ACHN (cell line): ENCODE results near the gene IL15RA.

Experiments used
- DNase-seq: peaks from one replicate; pipeline ENCODE4 v3.0.0-alpha.2; 2015
- in situ Hi-C: cut with HindIII; loops from 2 replicates; pipeline ENCODE4 v1.10.0; 2017; ENCODE audit warnings: low sequenced_read_pairs, low pct_ligation_motif_present, low pct_unique_long_range_greater_than_20kb

IL15RA gene, protein sequence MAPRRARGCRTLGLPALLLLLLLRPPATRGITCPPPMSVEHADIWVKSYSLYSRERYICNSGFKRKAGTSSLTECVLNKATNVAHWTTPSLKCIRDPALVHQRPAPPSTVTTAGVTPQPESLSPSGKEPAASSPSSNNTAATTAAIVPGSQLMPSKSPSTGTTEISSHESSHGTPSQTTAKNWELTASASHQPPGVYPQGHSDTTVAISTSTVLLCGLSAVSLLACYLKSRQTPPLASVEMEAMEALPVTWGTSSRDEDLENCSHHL

DNA sequence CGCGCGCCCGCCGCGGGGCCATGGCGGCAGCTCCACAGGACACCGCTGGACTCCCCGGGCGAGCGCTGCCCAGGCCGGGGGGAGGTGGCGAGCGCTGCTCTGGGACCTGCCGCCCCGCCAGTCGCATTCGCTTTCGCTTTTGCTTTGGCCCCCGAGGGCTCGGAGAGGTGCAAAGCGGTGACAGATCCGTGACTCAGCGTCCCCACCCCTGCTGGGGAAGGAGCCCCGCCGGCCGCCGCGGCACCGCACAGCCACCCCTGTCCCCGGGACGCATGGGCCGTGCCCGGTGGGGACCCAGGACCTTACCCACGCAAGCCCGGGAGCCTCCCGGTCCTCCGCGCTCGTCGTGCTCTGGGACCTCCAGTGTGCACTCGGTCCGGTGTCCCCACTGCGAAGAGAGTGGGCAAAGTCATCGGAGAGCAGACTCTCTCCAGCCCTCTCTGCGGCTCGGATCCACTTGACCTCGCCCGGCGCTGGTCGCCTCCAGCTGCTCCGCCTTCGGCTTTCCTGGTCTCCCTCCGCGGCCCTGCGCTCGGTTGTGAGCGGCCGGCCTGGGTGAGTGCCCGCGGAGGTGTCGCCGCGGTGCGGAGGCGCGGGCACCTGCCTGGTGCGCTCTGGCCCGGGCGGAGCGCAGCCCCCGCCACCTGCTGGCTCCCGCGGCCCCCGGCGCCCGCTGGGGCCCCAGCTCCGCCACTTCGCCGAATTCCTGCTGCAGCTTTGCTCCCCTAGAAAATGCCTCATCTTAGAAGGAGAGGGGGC, at the start of gene IL15RA:
IL15RA (minus strand) TSS at position 73 of the 759 bp plus-strand sequence; CDS start at position 22, 51 bp downstream.
- DNase-seq: peak; percentile 81
- in situ Hi-C loops: no loop called here

DNA sequence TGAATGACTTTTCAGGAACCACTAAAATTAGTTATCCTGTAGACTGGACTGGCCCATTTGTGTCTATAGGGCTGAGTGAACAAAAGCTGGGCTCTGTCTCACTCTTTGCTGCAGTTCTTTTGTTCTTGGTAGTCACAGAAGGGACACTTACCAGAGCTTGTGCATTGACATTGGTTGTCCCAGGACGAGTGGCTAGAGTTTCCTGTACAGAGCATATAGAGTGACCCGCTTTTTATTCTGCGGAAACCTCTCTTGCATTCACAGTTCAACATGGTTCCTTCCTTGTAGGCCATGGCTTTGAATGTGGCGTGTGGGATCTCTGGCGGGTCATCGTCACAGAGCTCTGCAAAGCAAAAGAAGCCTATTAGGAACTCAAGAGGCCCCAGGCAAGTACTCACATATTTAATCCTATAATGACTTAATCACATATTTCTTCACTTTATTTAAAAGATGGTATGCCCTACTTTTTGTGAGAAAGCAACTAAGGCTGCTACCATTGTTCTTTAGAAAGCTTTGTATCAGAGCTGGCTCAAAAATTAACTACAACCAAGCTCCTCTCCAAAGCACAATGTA, 48.4 kb upstream of the IL15RA start:
- no peak for DNase-seq
- in situ Hi-C loops: no loop called here

DNA sequence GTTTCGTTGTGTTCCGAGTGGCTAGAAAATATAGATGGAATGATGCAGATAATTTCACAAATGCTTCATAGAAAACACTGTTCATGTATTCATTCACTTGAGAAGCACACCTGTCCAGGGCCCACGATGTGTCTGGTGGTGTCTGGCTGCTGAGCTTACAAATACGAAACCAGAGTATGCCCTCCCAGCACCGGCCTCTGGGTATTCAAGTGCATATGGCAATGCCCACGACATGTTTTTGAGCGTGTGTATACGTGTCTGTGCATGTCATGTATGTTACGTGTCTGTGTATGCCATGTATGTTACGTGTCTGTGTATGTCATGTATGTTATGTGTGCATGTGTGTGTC, 47.0 kb upstream of the IL15RA start:
- no peak for DNase-seq
- in situ Hi-C loops: no loop called here

DNA sequence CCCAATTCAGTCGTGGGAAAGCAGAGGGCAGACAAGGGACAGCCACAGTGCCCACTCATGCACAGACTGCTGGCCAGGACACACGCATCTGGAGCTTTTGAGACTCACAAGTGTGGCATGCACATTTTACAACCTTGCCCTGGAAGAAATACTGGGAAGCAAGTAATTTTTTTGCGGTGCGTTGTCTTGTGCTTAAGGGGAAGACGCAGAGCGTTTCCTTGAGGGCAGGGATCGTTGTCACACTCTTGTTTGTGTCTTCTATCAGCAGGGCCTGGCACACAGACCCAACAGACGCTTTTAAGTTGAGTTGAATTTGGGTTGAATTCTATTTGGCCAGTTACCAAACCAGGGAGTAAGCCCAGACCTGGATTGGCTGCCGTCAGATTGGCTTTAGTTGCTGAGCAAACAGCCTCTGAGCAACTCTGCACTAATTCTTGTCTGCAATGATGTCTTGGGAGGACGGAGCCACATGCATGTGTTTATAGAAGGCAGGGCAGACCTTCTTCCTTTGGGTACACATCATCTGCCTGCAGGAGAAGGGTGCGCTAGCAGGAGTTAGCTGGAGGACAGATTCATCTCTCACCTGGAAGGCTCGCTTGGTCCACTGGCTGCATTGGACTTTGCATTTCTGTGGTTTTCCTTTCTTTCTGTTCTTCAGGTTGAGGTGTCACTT, 46.5 kb upstream of the IL15RA start:
- in situ Hi-C loops: no loop called here
- DNase-seq: no peak

DNA sequence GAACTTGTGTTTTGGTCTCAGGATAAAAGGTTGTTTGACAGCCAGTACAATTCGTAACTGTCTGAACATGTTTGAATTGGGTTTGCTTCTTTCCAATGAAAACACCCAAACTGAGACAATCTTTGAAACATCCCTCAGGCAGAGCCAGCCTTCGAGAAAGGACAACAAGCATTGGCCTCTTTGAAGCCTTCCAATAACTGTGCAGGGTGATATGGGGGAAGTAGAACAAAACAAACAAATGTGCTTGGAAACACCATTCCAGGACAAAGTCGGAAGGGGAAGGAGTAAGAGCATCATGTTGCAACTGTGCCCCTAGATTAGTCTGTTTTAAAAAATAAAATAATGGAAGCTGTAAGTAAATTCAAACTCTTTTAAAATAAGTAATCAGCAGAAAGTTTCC, 45.3 kb upstream of the IL15RA start:
- in situ Hi-C loops: no loop called here
- DNase-seq: no peak

DNA sequence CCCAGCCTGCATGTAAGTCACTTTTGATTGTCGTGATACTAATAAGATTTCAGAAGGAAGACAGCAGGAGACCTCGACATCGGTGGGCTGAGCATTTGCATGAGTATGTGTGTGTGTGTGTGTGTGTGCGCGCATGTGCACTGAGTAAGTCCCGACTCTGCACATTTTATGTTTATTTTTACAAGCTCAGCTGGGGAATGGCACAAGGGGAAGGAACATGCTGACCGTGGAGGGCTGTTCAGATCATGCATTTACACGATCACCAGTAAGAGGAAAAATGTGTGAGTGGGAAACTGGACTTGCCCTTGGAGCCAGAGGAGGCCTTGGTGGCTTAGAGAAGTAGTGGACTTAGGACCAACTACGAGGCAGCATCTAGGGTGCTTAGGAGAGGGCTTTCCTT, 43.5 kb upstream of the IL15RA start:
- no peak for DNase-seq
- in situ Hi-C loops: no loop called here

DNA sequence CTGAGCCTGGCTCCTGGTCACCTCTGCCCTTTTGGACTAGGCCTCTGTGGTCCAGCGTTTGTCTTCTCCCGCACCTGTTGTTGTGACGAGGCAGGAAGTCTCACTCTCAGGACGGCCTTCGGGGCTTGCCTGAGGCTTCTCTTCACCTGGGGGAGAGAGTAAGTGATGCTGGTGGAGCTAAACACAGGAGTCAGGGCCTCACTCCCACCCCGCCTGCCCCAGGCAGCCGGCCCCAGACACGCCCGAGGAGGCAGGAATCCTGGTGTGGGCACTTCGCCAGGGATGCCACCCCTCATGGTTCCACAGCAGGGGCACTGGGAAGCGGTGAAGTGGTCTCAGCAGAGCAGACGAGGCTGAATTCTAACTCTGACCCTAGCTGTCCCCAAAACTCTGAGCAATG, 42.5 kb upstream of the IL15RA start:
- in situ Hi-C loops: no loop called here
- DNase-seq: no peak

DNA sequence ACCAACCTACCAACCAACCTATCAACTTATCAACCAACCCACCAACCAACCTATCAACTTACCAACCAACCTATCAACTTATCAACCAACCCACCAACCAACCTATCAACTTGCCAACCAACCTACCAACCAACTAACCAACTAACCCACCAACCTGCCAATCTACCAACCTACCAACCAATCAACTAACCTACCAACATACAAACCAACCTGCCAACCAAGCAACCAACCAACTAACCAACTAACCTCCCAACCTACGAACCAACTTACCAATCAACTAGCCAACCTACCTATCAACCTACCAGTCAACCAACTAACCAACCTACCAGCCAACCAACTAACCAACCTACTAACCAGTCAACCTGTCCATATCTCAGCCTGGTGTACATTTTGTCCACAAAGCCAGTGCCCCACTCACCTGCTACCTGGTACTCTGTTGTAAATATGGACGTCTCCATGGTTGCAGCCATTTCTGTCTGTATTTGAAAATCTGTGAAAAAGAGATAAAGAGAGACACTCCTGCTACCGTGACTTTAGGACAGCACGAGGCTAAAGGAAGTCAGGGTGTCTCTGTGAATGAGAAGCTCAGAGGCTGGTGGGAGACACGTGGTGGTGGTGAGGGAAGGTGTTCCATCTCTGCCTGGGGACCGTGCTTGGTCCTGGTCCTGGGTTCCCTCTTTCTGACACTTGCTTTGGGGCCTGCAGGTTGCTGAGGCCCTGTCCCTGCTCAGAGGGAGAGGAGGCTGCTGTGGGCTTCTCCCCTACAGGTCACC, 41.9 kb upstream of the IL15RA start:
- DNase-seq: no peak
- in situ Hi-C loops: no loop called here

DNA sequence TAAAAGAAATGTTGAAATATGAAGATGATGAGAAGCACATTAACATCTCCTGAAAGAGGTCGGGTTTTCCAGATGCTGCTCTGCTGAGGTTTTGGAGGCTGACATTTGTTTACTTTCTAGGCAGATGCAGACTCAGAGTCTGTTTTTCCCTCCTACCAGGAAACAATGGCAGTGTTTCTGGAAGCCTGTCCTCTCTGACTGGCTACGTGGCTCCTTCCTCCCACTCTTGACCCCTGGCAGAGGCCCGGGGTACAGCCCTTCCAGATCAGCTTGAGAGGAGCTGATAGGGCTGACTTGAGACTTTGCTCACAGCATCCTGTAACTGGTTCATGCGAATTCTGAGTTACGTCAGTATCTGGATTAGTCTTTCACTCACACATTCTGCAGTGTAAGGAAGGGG, 41.1 kb upstream of the IL15RA start:
- DNase-seq: no peak
- in situ Hi-C loops: no loop called here

DNA sequence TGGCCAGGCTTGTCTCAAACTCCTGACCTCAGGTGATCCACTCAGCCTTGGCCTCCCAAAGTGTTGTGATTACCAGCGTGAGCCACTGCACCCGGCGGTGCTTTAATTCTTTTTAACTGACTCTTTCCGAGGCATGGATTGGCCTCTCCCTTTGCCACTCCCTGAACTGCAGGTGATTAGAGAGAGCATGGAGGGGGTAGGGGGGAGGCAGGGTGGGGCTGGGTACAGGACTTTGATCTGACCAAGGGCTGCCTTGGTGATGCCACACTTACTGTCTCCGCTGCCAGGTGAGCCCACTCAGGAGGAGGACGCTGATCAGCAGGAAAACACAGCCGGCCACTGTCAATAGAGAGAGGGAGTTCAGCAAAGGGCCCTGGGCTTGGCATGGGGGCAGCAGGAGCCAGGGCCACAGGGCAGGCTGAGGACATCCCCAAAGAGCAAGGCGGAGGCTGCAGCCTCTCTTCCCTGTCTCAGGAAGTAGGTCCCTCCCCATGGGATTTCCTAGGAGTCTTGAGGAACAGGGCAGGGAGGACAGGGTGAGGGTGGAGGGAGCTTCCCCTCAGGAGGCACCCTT, 40.5 kb upstream of the IL15RA start:
- in situ Hi-C loops: no loop called here
- no peak for DNase-seq

DNA sequence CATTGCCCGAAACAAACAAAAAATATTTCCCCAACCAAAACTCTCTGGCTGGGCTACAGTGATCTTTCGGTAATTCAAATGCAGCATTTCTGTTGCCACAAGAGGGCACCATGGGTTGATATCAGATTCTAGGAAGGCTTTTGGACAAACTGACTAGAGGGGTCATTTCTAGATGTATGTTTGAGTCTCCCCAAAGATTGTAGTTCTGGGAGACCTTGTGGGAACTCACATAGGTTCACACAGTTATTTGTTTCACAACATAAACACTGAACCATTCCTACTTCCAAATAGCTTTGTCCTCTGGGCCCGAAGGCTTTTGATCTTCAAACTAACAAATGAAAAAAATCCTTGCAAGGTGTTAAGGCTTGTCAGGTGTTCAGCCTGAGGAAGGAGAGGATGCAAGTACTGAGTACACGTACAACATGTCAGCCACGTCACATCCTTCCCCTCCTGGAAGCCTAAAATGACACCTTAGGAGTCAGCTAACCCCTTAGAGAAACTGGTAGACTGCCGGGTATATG, 37.0 kb upstream of the IL15RA start:
- DNase-seq: peak; percentile 45
- in situ Hi-C loops: no loop called here

DNA sequence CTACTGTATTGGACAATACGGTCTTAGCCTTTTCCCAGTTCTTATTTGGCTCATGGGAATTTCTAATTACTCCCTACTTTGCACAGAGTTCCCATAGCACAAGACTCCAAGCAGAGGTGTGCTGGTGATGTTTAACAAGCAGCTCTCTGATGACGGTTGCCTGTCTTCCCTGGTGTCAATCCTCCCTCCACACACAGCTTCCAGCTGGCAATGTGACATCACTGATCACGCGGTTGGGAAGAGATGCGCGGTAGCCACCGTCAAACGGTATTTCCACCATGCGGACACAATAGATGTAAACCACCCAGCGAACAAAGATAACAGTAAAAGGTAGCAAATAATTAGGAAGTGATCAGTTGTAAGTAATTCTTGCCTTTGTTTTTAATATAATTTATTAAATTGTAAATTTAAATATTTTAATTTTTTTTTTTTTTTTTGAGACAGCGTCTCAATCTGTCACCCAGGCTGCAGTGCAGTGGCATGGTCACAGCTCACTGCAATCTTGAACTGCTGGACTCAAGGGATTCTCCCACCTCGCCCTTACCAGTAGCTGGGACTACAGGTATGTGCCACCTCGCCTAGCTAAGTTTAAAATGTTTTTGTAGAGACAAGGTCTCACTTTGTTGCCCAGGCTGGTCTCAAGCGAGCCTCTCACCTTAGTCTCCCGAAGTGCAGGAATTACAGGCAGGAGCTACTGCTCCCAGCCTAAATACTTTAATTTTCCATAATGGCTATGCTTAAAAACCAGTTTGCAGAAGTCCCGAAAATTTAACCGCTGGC, 36.3 kb upstream of the IL15RA start:
- no peak for DNase-seq
- in situ Hi-C loops: no loop called here

DNA sequence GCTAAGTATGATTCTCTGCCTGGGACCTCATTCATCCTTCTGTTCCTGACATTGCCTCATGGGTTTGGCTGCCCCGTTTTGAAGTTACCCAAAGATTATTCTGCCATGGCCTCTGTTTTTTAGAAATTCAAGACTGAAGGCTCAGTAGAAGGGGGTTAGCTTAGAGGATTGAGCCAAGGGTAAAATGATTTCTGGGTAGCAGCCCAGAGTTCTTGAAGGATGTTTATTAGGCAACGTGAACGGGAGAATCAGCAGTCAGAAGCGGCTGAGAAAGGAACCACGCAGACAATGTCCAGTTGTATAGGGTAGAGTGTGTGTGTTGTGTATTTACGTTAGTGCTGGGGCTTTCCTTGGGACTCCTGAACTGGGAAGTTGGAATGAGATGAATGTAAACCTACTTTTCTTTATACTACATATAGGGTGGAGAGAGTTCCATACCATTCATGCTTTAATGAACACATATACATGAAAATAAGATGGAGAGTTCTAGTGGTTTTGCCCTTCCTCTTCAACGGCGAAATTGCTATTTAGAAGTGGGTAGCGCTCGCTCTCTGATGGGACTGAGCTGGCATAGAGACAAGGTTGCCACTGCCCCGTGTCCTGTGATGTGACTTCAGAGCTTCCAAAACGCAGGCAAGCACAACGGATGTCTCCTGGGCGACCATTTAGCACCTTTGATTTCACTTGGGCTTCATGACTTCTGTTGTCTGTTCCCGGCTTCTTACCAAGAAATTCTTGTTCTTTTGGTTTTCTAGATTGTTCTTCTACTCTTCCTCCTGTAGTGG, 35.0 kb upstream of the IL15RA start:
- DNase-seq: no peak
- in situ Hi-C loops: no loop called here

DNA sequence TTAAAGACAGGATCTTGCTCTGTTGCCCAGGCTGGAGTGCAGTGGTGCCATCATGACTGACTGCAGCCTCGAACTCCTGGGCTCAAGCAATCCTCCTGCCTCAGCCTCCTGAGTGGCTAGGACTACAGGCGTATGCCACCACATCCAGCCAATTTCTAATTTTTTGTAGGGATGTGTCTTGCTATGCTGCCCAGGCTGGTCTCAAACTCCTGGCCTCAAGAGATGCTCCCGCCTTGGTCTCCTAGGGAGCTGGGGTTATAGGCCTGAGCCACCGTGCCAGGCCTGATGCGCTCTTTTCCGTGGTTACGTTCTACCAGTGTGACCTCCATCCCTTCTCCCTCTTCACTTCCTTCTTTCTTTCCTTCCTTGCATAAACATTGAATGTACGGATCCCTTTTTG, 34.2 kb upstream of the IL15RA start:
- no peak for DNase-seq
- in situ Hi-C loops: no loop called here

DNA sequence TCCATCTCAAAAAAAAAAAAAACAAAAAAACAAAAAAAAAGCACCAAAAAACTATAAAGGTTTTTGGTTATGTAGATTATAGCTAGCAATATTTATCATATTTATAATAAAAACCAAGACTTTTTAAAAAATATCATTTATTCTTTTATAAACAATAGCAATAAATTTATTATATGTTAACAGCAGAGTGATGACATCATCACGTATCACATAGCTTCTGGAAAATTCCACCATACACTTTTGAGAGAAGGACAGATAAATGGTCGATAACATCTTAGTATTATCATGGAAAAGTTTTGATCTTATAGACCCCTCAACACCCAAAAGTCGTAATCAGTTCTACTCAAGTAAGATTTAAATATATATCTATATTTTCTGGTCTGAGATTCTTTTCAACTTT, 33.2 kb upstream of the IL15RA start:
- in situ Hi-C loops: no loop called here

DNA sequence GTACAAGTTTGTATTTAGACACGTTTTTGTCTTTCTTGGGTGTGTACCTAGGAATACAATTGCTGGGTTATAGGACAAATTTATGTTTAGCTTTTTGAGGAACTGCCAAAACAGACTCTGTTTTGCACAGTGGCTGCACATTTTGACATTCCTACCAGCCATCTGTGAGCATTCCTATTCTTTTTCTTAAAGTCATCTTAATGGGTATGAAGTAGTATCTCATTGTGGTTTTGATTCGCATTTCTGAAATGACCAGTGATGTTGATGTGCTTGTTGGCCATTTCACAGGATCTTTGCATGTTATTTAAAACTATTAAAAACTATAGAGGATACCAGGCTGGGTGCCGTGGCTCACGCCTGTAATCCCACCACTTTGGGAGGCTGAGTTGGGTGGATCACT, 32.6 kb upstream of the IL15RA start:
- in situ Hi-C loops: no loop called here
- no peak for DNase-seq

More for the DNA sequence above, 33.2 kb upstream of the IL15RA start:
- DNase-seq: no peak

DNA sequence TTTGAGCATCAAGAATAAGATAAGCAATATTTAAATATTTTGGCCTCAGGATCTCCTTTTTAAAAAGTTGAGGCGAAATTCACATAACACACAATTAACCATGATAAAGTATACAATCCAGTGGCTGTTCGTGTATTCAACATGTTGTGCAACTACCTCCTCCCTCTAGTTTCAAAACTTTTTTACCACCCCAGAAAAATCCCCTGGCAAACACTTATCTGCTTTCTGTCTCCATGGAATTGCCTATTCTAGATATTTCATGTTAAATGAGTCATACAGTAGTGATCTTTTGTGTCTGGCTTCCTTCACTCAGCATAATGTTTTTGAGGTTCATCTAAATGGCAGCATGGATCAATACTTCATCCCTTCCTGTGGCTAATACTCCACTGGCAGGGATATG, 31.8 kb upstream of the IL15RA start:
- in situ Hi-C loops: no loop called here
- no peak for DNase-seq
